GM06990 (cell line): Measurements from ENCODE around the gene DHDDS.

Experiments
- DNase-seq: peaks from one replicate; pipeline ENCODE4 v3.0.0-alpha.2; 2011; ENCODE audit not compliant: insufficient read length; ENCODE audit errors: extremely low read depth
- H3K27me3 ChIP-seq: replicated peaks from 2 replicates; pipeline ENCODE4 v1.6.0; 2011; ENCODE audit warnings: low read length; ENCODE audit not compliant: control insufficient read depth, insufficient read depth
- H3K36me3 ChIP-seq: 2 replicates; pipeline ENCODE4 v1.5.1; 2011; ENCODE audit warnings: low read length; ENCODE audit not compliant: control insufficient read depth, insufficient read depth
- H3K4me3 ChIP-seq: replicated peaks from 2 replicates; pipeline ENCODE4 v1.5.1; 2011; ENCODE audit warnings: low read depth, mild to moderate bottlenecking, control low read depth, low read length
- TF ChIP-seq, protein P1 (sequence below): IDR thresholded peaks from 2 replicates; pipeline ENCODE4 v1.5.1; 2011; ENCODE audit warnings: low read length, control low read depth, mild to moderate bottlenecking, inconsistent platforms; ENCODE audit not compliant: insufficient read depth, poor library complexity, severe bottlenecking

The DHDDS gene

DNA sequence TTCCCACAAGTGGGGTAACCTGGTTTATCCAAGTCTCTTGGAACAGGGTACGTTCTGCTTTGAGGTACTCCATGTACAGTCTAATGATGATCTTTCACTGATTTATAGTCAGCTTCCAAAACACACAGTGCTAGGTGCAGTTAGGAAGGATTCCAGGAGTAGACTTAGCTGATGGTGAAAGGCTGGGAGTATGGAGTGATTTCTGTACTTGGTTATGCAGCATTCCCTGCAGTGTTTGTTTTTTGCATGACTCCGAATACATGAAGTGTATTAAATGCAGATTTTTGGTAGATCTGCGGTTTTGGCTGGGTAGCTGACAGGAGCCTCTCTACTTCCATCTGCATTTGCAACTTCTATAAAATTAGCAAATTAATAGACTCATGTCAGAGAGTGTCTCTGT, 43.9 kb downstream of the DHDDS start:
- H3K36me3 ChIP-seq: peaks cover 18% of the 10 kb centered on the region
- DNase-seq: no peak
- no peak overlapping the region for H3K4me3 ChIP-seq
- H3K27me3 ChIP-seq: no peaks in the 10 kb centered on the region
- TF ChIP-seq, protein P1, sequence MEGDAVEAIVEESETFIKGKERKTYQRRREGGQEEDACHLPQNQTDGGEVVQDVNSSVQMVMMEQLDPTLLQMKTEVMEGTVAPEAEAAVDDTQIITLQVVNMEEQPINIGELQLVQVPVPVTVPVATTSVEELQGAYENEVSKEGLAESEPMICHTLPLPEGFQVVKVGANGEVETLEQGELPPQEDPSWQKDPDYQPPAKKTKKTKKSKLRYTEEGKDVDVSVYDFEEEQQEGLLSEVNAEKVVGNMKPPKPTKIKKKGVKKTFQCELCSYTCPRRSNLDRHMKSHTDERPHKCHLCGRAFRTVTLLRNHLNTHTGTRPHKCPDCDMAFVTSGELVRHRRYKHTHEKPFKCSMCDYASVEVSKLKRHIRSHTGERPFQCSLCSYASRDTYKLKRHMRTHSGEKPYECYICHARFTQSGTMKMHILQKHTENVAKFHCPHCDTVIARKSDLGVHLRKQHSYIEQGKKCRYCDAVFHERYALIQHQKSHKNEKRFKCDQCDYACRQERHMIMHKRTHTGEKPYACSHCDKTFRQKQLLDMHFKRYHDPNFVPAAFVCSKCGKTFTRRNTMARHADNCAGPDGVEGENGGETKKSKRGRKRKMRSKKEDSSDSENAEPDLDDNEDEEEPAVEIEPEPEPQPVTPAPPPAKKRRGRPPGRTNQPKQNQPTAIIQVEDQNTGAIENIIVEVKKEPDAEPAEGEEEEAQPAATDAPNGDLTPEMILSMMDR: no peak

DNA sequence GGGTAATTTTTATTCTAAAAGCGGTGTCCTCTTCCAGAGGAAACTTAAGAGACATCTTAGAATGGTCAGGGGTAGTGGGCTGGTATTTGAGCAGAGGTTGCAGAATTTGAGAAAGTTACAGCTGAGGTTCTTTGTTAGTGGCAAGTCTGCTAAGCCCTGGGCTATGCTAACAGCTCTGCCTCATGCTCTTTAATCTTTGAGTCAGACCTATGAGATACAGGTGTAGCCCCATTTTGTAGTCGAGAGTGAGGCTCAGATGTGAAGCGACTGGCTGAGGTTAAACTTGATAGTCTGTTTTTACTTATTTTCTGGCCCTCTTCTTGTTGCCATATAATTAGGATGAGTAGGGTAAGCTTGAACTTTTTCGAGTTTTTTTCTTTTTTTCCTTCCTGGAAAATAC, 44.8 kb downstream of the DHDDS start:
- TF ChIP-seq, protein P1: no peak
- Histone ChIP-seq H3K4me3 (no peak overlapping the region), H3K36me3 (peaks cover 18% of the 10 kb centered on the region), H3K27me3 (no peaks in the 10 kb centered on the region)
- no peak for DNase-seq

DNA sequence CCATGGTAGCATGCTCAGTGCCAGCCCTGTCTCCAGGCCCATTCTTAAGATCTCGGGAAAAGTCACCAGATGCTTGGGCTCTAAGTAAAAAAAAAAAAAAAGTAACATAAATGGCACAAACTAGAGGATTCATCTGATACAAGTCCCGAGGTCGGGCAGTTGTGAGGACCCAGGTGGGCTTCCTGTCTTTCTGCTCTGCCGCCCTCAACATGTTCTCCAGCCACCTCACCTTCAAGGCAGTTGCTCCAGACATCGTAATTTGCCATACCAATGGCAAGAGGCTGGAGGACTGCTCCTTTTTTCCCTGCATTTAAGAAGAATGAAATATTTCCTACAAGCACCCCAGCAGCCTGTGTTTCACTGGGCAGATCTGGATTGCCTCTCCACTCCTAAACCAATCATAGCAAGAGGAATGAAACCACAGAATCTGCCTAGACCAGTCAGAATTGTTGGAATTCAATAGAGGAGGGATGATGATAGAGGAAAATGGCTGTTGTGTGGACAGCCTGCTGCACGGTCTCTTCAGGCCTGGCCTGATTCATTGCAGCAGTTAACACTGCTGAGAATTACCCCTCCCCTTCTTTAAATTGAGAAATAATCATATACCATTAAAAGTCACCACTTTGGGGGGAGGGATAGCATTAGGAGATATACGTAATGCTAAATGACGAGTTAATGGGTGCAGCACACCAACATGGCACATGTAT, 45.5 kb downstream of the DHDDS start:
- H3K36me3 ChIP-seq: peaks cover 18% of the 10 kb centered on the region
- H3K27me3 ChIP-seq: no peaks in the 10 kb centered on the region
- no peak for DNase-seq

DNA sequence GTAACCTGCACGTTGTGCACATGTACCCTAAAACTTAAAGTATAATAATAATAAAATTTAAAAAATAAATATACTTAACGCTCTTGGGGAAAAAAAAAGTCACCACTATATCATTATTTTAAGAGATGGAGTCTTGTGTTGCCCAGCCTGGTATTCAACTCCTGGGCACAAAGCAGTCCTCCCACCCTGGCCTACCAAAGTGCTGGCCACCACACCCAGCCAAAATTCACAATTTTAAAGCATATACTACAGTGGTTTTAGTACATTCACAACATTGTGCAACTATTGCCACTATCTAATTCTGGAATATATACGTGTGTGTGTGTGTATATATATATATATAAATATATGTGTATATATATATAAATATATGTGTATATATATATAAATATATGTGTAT, 46.0 kb downstream of the DHDDS start:
- TF ChIP-seq, protein P1: no peak
- peaks cover 18% of the 10 kb centered on the region for H3K36me3 ChIP-seq
- no peak for DNase-seq
- H3K4me3 ChIP-seq: no peak overlapping the region
- no peaks in the 10 kb centered on the region for H3K27me3 ChIP-seq

More for the DNA sequence above, 45.5 kb downstream of the DHDDS start:
- no peak overlapping the region for H3K4me3 ChIP-seq
- TF ChIP-seq, protein P1: no peak

DNA sequence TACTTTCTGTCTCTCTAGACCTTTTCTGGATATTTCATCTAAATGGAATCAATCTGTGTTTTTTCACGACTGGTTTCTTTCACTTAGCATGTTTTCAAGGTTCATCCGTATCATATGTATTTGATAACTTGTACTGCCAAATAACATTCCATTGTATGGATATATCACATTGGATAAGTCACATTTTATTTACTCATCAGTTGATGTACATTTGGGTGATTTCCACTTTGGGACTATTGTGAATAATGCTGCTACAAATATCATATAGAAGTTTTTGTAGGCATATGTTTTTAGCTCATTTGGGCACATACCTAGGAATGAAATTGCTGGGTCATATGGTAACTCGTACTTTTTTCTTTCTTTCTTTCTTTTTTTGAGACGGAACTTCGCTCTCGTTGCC, 46.9 kb downstream of the DHDDS start:
- H3K4me3 ChIP-seq: no peak overlapping the region
- TF ChIP-seq, protein P1: no peak
- peaks cover 16% of the 10 kb centered on the region for H3K36me3 ChIP-seq
- no peak for DNase-seq
- no peaks in the 10 kb centered on the region for H3K27me3 ChIP-seq

DNA sequence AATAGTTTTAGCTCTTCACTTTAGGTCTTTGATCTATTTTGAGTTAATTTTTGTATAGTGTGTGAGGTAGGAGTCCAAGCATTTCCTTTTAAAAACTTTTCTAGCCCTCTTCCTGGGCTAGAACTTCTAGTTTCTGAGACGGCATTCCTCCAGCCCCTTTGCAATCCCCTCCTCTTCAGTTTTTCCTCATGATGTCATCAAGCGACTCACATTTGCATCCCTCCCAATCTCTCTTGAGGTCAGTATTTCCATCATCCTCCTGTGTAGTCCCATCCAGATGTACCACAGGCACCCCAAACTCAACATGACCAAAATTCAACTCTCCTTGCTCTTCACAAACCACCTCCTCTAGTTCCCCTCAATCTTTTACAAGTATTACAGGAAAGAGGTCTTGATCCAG, 50.8 kb downstream of the DHDDS start:
- Histone ChIP-seq H3K27me3 (no peaks in the 10 kb centered on the region), H3K36me3 (no peaks in the 10 kb centered on the region; the same call in 1 of the 2 replicates), H3K4me3 (no peak overlapping the region)
- no peak for DNase-seq
- TF ChIP-seq, protein P1: no peak
